HL-60 (cell line): Measurements from ENCODE around the gene KCND2.

Experiments used
- POLR2AphosphoS5 ChIP-seq: IDR thresholded peaks from 2 replicates; pipeline ENCODE4 v1.6.1; 2012; ENCODE audit warnings: low read depth
- REST ChIP-seq: IDR thresholded peaks from 2 replicates; pipeline ENCODE4 v1.6.1; 2012; ENCODE audit warnings: low read depth; ENCODE audit not compliant: insufficient replicate concordance
- TF ChIP-seq, protein P1 (sequence below): IDR thresholded peaks from one replicate; pipeline ENCODE4 v1.5.1; 2011; ENCODE audit warnings: low read length, control low read depth, inconsistent platforms; ENCODE audit not compliant: insufficient read depth

- TF ChIP-seq, protein P1, sequence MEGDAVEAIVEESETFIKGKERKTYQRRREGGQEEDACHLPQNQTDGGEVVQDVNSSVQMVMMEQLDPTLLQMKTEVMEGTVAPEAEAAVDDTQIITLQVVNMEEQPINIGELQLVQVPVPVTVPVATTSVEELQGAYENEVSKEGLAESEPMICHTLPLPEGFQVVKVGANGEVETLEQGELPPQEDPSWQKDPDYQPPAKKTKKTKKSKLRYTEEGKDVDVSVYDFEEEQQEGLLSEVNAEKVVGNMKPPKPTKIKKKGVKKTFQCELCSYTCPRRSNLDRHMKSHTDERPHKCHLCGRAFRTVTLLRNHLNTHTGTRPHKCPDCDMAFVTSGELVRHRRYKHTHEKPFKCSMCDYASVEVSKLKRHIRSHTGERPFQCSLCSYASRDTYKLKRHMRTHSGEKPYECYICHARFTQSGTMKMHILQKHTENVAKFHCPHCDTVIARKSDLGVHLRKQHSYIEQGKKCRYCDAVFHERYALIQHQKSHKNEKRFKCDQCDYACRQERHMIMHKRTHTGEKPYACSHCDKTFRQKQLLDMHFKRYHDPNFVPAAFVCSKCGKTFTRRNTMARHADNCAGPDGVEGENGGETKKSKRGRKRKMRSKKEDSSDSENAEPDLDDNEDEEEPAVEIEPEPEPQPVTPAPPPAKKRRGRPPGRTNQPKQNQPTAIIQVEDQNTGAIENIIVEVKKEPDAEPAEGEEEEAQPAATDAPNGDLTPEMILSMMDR: no peak
- TF ChIP-seq POLR2AphosphoS5: no peak
- TF ChIP-seq REST: no peak
Observed at GRCh38 chr7:120587243-120587642, 314.3 kb downstream of the KCND2 start.
